Suprapubic skin (tissue), 4 donors: Measurements from ENCODE around the gene DEPDC5.

Experiments used
- EP300 ChIP-seq: sonication (generic); formaldehyde crosslinking; IDR thresholded peaks from one replicate; pipeline ENCODE4 v1.6.1; 2017; ENCODE audit warnings: antibody characterized with exemption
- POLR2A ChIP-seq, 2 donors: fragments of 450-650 bp; IDR thresholded peaks; one replicate each; pipeline ENCODE4 v1.6.1; 2017; ENCODE audit warnings: antibody characterized with exemption in 2 of 2, mild to moderate bottlenecking in 2 of 2, moderate library complexity in 2 of 2
- POLR2AphosphoS5 ChIP-seq, 3 donors: sonication (generic); formaldehyde crosslinking; IDR thresholded peaks; one replicate each; pipeline ENCODE4 v1.6.1; 2017; ENCODE audit warnings: antibody characterized with exemption in 3 of 3
- TF ChIP-seq, protein P1 (sequence below), 2 donors: fragments of 200-600 bp in 1 of 2; fragments of 450-650 bp in 1 of 2; sonication (generic) in 1 of 2; IDR thresholded peaks; one replicate each; pipeline ENCODE4 v1.5.1; 2016 to 2019; ENCODE audit warnings: antibody characterized with exemption in 2 of 2, mild to moderate bottlenecking in 1 of 2, moderate library complexity in 1 of 2

DNA sequence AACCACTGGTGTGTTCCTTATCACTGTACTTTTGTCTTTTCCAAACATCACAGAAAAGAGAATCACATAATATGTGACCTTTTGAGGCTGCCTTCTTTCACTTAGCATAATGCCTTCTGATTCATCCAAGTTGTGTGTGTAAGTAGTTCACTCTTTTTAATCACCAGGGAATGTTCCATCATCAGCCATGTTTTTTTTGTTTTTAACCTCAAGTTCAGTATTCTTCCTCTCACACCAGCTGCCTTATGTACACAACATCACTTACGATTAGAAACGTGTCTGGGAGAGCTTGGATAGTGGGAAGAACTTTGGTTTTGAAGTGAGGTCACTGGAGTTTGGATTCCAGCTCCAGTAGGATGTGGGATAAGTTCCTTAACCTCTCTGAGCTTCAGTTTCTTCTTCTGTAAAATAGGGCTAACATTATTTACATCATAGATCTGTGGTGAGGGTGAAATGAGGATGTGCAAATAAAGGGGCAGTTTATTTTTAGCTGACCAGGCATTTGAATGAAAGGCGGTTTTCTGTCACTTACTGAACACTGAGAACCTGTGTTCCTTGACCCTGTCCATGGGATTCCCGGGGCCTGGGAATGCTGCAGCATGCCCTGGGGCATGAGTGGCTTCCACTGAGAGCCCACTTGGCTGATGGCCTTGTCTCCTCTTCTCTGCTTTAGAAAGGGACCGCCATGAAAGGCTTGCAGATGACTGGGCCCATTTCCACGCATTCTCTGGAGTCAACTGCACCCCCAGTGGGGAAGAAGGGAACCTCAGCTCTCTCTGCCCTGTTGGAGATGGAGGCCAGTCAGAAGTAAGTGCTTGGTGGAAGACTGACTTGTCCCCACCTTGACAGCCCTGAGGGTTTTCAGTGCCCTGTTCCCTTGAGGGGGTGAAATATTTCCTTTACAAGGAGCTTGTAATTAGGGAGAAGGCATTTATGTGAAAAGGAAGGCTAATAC, 92.6 kb downstream of the DEPDC5 start:
- TF ChIP-seq, protein P1, sequence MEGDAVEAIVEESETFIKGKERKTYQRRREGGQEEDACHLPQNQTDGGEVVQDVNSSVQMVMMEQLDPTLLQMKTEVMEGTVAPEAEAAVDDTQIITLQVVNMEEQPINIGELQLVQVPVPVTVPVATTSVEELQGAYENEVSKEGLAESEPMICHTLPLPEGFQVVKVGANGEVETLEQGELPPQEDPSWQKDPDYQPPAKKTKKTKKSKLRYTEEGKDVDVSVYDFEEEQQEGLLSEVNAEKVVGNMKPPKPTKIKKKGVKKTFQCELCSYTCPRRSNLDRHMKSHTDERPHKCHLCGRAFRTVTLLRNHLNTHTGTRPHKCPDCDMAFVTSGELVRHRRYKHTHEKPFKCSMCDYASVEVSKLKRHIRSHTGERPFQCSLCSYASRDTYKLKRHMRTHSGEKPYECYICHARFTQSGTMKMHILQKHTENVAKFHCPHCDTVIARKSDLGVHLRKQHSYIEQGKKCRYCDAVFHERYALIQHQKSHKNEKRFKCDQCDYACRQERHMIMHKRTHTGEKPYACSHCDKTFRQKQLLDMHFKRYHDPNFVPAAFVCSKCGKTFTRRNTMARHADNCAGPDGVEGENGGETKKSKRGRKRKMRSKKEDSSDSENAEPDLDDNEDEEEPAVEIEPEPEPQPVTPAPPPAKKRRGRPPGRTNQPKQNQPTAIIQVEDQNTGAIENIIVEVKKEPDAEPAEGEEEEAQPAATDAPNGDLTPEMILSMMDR (IDR thresholded peaks at IDR 0.05): peak in 1 of 2 donors; percentile 35
- TF ChIP-seq POLR2A (IDR thresholded peaks at IDR 0.05) (no peak), POLR2AphosphoS5 (IDR thresholded peaks at IDR 0.05) (no peak), EP300 (no peak)
